SH-SY5Y (cell line): ENCODE measurements around the gene NCOA1.

Source experiments
- GATA2 ChIP-seq: IDR thresholded peaks from 2 replicates; pipeline ENCODE4 v1.6.1; 2011; ENCODE audit warnings: mild to moderate bottlenecking, low read depth, low read length
- GATA3 ChIP-seq: IDR thresholded peaks from 2 replicates; pipeline ENCODE4 v1.6.1; 2011; ENCODE audit warnings: low read depth, mild to moderate bottlenecking, low read length, moderate library complexity

GRCh38 chr2:24626131-24626530 lies 135.1 kb downstream of the NCOA1 start:
- TF ChIP-seq GATA2 (no peak), GATA3 (no peak)
